ENCODE measurements around the gene RAB9B.
A peak's percentile ranks its signal among the peaks of the same experiment; 100 is the strongest.

The RAB9B gene

GRCh38 chrX:103773445-103773844, 58.6 kb downstream of the RAB9B start:
- DNase-seq: peak in 40 of 56 donors; percentile 1 to 60 (median 26)
